ENCODE results near the gene CASP9.
"Not testable (repeated sequence)": the region's sequence is repeated elsewhere in the genome, so short reads cannot be mapped to it uniquely, and the experiment has no call there.

- TF ChIP-seq CTCF (conservative IDR thresholded peaks at IDR 0.05; ENCODE audit: low read depth, low read length); EZH2 (IDR thresholded peaks at IDR 0.05; ENCODE audit: low read length, unreplicated experiment): not testable (repeated sequence)
These were observed 54.1 kb downstream of the CASP9 start for GRCh38 chr1:15469821-15470448.
